Pons (tissue), 1 donor: ENCODE data around the gene ZKSCAN2.

Experiments used
- DNase-seq: peaks from one replicate; pipeline ENCODE4 v3.0.0-alpha.2; 2016; ENCODE audit warnings: low spot score

ZKSCAN2 gene

GRCh38 chr16:25257470-25257955 lies at the start of gene ZKSCAN2:
TSS of gene ZKSCAN2 (minus strand) at chr16:25257845. CDS start at chr16:25257127, 718 bp downstream.
- DNase-seq, result no peak

- no peak for DNase-seq
Observed at GRCh38 chr16:25299792-25300590, 42.3 kb upstream of the ZKSCAN2 start.

GRCh38 chr16:25298165-25298872 lies 40.7 kb upstream of the ZKSCAN2 start:
- no peak for DNase-seq

- no peak for DNase-seq
Observed at GRCh38 chr16:25297151-25297787, 39.6 kb upstream of the ZKSCAN2 start.

- DNase-seq, result no peak
Observed at GRCh38 chr16:25291580-25291979, 33.9 kb upstream of the ZKSCAN2 start.

- no peak for DNase-seq
Observed at GRCh38 chr16:25289466-25289865, 31.8 kb upstream of the ZKSCAN2 start.

GRCh38 chr16:25279491-25279890 lies 21.8 kb upstream of the ZKSCAN2 start:
- DNase-seq, result no peak

GRCh38 chr16:25271421-25271820 lies 13.8 kb upstream of the ZKSCAN2 start:
- DNase-seq, result no peak

GRCh38 chr16:25270577-25270976 lies 12.9 kb upstream of the ZKSCAN2 start:
- DNase-seq, result no peak

GRCh38 chr16:25269879-25270278 lies 12.2 kb upstream of the ZKSCAN2 start:
- no peak for DNase-seq

GRCh38 chr16:25265968-25266367 lies 8.3 kb upstream of the ZKSCAN2 start:
- DNase-seq, result no peak

- DNase-seq, result no peak
Observed at GRCh38 chr16:25264597-25264996, 7.0 kb upstream of the ZKSCAN2 start.

- no peak for DNase-seq
Observed at GRCh38 chr16:25260416-25260815, 2.8 kb upstream of the ZKSCAN2 start.

- no peak for DNase-seq
Observed at GRCh38 chr16:25258861-25259179, 1.2 kb upstream of the ZKSCAN2 start.

- DNase-seq, result peak; percentile 54
Observed at GRCh38 chr16:25257956-25258860, 563 bp upstream of the ZKSCAN2 start.

GRCh38 chr16:25256695-25257469 lies 763 bp downstream of the ZKSCAN2 start:
- peak; percentile 72 for DNase-seq

- DNase-seq, result no peak
Observed at GRCh38 chr16:25253322-25253721, 4.3 kb downstream of the ZKSCAN2 start.

GRCh38 chr16:25250467-25250866 lies 7.2 kb downstream of the ZKSCAN2 start:
- no peak for DNase-seq

- no peak for DNase-seq
Observed at GRCh38 chr16:25235991-25236390, 21.7 kb downstream of the ZKSCAN2 start.

GRCh38 chr16:25228372-25228771 lies 29.3 kb downstream of the ZKSCAN2 start:
- no peak for DNase-seq

- no peak for DNase-seq
Observed at GRCh38 chr16:25224731-25225319, 32.8 kb downstream of the ZKSCAN2 start.
